DOHH2 (cell line): ENCODE results near the gene TRAPPC2L.

Source experiments
- H3F3A ChIP-seq: fragments of 200-600 bp; sonication (generic), shearing (Covaris generic); 2 replicates; pipeline ENCODE4 v1.6.0; 2016; ENCODE audit warnings: antibody characterized with exemption, mild to moderate bottlenecking; ENCODE audit not compliant: control insufficient read depth, insufficient read depth
- H3K27ac ChIP-seq: fragments of 200-600 bp; sonication (generic); 2 replicates; pipeline ENCODE4 v1.5.1; 2014; ENCODE audit warnings: low read depth, mild to moderate bottlenecking, low read length, moderate library complexity
- H3K27me3 ChIP-seq: fragments of 200-600 bp; sonication (generic); 2 replicates; pipeline ENCODE4 v1.6.1; 2014; ENCODE audit warnings: mild to moderate bottlenecking, low read length, mixed read lengths; ENCODE audit not compliant: control insufficient read depth
- H3K36me3 ChIP-seq: fragments of 200-600 bp; sonication (generic); 2 replicates; pipeline ENCODE4 v1.6.1; 2014; ENCODE audit warnings: mild to moderate bottlenecking, low read length, moderate library complexity, mixed read lengths; ENCODE audit not compliant: control insufficient read depth
- H3K4me1 ChIP-seq: fragments of 200-600 bp; sonication (generic); 2 replicates; pipeline ENCODE4 v1.6.1; 2014; ENCODE audit warnings: mild to moderate bottlenecking, low read length, mixed read lengths; ENCODE audit not compliant: control insufficient read depth
- H3K4me2 ChIP-seq: fragments of 200-600 bp; sonication (generic); 2 replicates; pipeline ENCODE4 v1.6.0; 2014; ENCODE audit warnings: mild to moderate bottlenecking, low read length, moderate library complexity
- H3K4me3 ChIP-seq: fragments of 200-600 bp; sonication (generic); 2 replicates; pipeline ENCODE4 v1.5.1; 2014; ENCODE audit warnings: mild to moderate bottlenecking, low read length, mixed read lengths
- H3K79me2 ChIP-seq: fragments of 200-600 bp; sonication (generic); 2 replicates; pipeline ENCODE4 v1.6.1; 2014; ENCODE audit warnings: mild to moderate bottlenecking, low read length, mixed read lengths; ENCODE audit not compliant: control insufficient read depth
- H3K9me2 ChIP-seq: fragments of 200-600 bp; sonication (generic); replicated peaks from 2 replicates; pipeline ENCODE4 v1.6.1; 2014; ENCODE audit warnings: mild to moderate bottlenecking, low read length, mixed read lengths; ENCODE audit not compliant: control insufficient read depth
- H3K9me3 ChIP-seq: fragments of 200-600 bp; sonication (generic); 2 replicates; pipeline ENCODE4 v1.6.1; 2014; ENCODE audit warnings: antibody characterized with exemption, low read length, mixed read lengths; ENCODE audit not compliant: control insufficient read depth, insufficient read depth
- H4K20me1 ChIP-seq: fragments of 200-600 bp; sonication (generic); 2 replicates; pipeline ENCODE4 v1.6.0; 2014; ENCODE audit warnings: low read depth, mild to moderate bottlenecking, antibody characterized with exemption, low read length, moderate library complexity; ENCODE audit not compliant: control insufficient read depth, insufficient read depth
- EZH2phosphoT487 ChIP-seq: fragments of 200-600 bp; sonication (generic); IDR thresholded peaks from 2 replicates; pipeline ENCODE4 v1.6.1; 2017; ENCODE audit warnings: borderline replicate concordance, mild to moderate bottlenecking, antibody characterized with exemption, low read length, moderate library complexity, mixed read lengths
- TF ChIP-seq, protein P1 (sequence below): fragments of 200-600 bp; sonication (generic); IDR thresholded peaks from one replicate; pipeline ENCODE4 v1.5.1; 2014; ENCODE audit warnings: antibody characterized with exemption, mild to moderate bottlenecking, low read depth, low read length; ENCODE audit not compliant: poor library complexity, severe bottlenecking

TRAPPC2L gene

DNA sequence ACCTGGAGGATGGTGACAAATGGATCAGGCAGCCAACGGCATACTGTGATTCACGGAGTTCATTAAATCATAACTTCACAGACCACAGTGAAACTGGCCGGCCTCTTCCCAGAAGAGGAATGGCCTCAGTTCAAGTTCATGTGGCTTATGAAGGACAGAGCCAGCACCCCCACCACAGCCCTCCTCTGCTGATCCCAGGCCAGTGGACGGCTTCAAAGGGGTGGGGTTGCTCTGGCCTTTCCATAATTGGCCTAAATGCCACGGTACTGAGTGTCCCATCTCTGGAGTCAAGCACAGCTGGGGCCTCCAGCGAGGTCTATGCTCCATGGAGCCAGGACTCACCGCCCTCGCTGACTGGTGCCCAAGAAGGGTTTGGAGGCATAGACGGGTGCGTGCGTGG is 21.5 kb upstream of the TRAPPC2L start:
- H3K79me2 ChIP-seq: no peaks in the 10 kb centered on the region
- H3K36me3 ChIP-seq: no peaks in the 10 kb centered on the region
- TF ChIP-seq EZH2phosphoT487: no peak
- TF ChIP-seq, protein P1, sequence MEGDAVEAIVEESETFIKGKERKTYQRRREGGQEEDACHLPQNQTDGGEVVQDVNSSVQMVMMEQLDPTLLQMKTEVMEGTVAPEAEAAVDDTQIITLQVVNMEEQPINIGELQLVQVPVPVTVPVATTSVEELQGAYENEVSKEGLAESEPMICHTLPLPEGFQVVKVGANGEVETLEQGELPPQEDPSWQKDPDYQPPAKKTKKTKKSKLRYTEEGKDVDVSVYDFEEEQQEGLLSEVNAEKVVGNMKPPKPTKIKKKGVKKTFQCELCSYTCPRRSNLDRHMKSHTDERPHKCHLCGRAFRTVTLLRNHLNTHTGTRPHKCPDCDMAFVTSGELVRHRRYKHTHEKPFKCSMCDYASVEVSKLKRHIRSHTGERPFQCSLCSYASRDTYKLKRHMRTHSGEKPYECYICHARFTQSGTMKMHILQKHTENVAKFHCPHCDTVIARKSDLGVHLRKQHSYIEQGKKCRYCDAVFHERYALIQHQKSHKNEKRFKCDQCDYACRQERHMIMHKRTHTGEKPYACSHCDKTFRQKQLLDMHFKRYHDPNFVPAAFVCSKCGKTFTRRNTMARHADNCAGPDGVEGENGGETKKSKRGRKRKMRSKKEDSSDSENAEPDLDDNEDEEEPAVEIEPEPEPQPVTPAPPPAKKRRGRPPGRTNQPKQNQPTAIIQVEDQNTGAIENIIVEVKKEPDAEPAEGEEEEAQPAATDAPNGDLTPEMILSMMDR: no peak
- H3F3A ChIP-seq: no peaks in the 10 kb centered on the region
- no peak overlapping the region for H3K4me3 ChIP-seq
- peaks cover 12% of the 10 kb centered on the region for H3K4me1 ChIP-seq
- no peaks in the 10 kb centered on the region for H3K9me3 ChIP-seq
- no peaks in the 10 kb centered on the region for H4K20me1 ChIP-seq
- H3K27me3 ChIP-seq: no peaks in the 10 kb centered on the region
- no peak overlapping the region for H3K27ac ChIP-seq
- H3K9me2 ChIP-seq: no peaks in the 10 kb centered on the region
- no peak overlapping the region for H3K4me2 ChIP-seq

GRCh38 chr16:88835818-88836217 is 21.1 kb upstream of the TRAPPC2L start:
- H3K79me2 ChIP-seq: no peaks in the 10 kb centered on the region
- no peak overlapping the region for H3K4me2 ChIP-seq
- no peak overlapping the region for H3K27ac ChIP-seq
- no peaks in the 10 kb centered on the region for H3K27me3 ChIP-seq
- H3K4me3 ChIP-seq: no peak overlapping the region
- no peaks in the 10 kb centered on the region for H4K20me1 ChIP-seq
- H3K36me3 ChIP-seq: no peaks in the 10 kb centered on the region
- no peak for TF ChIP-seq EZH2phosphoT487
- TF ChIP-seq, protein P1: no peak
- H3K4me1 ChIP-seq: peaks cover 12% of the 10 kb centered on the region
- no peaks in the 10 kb centered on the region for H3K9me2 ChIP-seq
- H3F3A ChIP-seq: no peaks in the 10 kb centered on the region
- no peaks in the 10 kb centered on the region for H3K9me3 ChIP-seq

DNA sequence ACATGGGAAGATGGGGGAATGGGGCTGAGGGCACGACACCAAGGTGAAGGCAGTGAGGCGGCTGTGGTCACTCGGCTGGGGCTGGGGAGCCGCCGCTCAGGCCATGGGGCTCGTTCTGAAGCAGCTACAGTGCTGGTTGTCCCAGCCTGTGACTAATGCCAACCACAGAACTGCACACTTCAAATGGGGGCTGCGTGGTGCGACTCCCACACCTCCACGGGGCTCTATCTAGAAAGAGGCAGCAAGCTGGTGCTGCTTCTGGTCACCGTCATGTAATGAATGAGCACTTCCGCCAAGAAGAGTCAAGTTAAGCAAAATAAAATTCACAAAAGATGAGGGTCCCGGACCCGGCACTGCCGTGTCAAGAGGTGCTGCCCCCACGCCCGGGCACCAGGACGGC is 20.1 kb upstream of the TRAPPC2L start:
- Histone ChIP-seq H3F3A (no peaks in the 10 kb centered on the region), H3K27me3 (no peaks in the 10 kb centered on the region), H3K4me2 (no peak overlapping the region), H3K4me1 (peaks cover 12% of the 10 kb centered on the region), H3K36me3 (no peaks in the 10 kb centered on the region), H3K9me3 (no peaks in the 10 kb centered on the region), H4K20me1 (no peaks in the 10 kb centered on the region), H3K9me2 (no peaks in the 10 kb centered on the region), H3K79me2 (no peaks in the 10 kb centered on the region), H3K4me3 (no peak overlapping the region), H3K27ac (no peak overlapping the region)
- TF ChIP-seq, protein P1: no peak
- no peak for TF ChIP-seq EZH2phosphoT487

GRCh38 chr16:88837806-88838205 is 19.1 kb upstream of the TRAPPC2L start:
- H3F3A ChIP-seq: no peaks in the 10 kb centered on the region
- no peak overlapping the region for H3K4me2 ChIP-seq
- peaks cover 12% of the 10 kb centered on the region for H3K4me1 ChIP-seq
- H3K9me3 ChIP-seq: no peaks in the 10 kb centered on the region
- H3K27ac ChIP-seq: no peak overlapping the region
- no peaks in the 10 kb centered on the region for H4K20me1 ChIP-seq
- no peaks in the 10 kb centered on the region for H3K9me2 ChIP-seq
- no peak overlapping the region for H3K4me3 ChIP-seq
- no peaks in the 10 kb centered on the region for H3K36me3 ChIP-seq
- no peak for TF ChIP-seq EZH2phosphoT487
- TF ChIP-seq, protein P1: no peak
- no peaks in the 10 kb centered on the region for H3K79me2 ChIP-seq
- H3K27me3 ChIP-seq: no peaks in the 10 kb centered on the region
